K562 (cell line): Measurements from ENCODE around the gene VPS9D1. TPM values are rescaled to one million over a fixed set of nuclear protein-coding genes. Genes with fewer than 3 reads are reported as not detected.

ENCODE experiments used
- ARID2 ChIP-seq: fragments of 450-650 bp; IDR thresholded peaks from 2 replicates; pipeline ENCODE4 v1.6.1; 2017; ENCODE audit warnings: antibody characterized with exemption, mild to moderate bottlenecking
- ATF7 ChIP-seq: fragments of 450-650 bp; IDR thresholded peaks from 2 replicates; pipeline ENCODE4 v1.7.1; 2014; ENCODE audit warnings: mild to moderate bottlenecking, moderate library complexity
- DPF2 ChIP-seq: fragments of 450-650 bp; IDR thresholded peaks from 2 replicates; pipeline ENCODE4 v1.6.1; 2016
- GABPA ChIP-seq: fragments of 200-800 bp; sonication (Bioruptor generic); conservative IDR thresholded peaks from 2 replicates; pipeline ENCODE4 v1.6.1; 2016; ENCODE audit warnings: low read depth, missing genetic modification characterization, missing compliant biosample characterization
- GABPB1 ChIP-seq: sonication (generic); formaldehyde crosslinking; IDR thresholded peaks from 2 replicates; pipeline ENCODE4 v1.8.0; 2022; ENCODE audit warnings: mild to moderate bottlenecking, missing genetic modification reagents
- KAT7 ChIP-seq: sonication (generic); formaldehyde crosslinking; IDR thresholded peaks from 2 replicates; pipeline ENCODE4 v1.8.0; 2022; ENCODE audit warnings: missing genetic modification reagents, mild to moderate bottlenecking, borderline replicate concordance
- KDM1A ChIP-seq, 2 experiments: fragments of 450-650 bp; IDR thresholded peaks; 2 replicates each; pipeline ENCODE4 v1.6.1; 2016; ENCODE audit warnings: mild to moderate bottlenecking in 2 of 2
- RFX7 ChIP-seq: fragments of 250-450 bp; sonication (Bioruptor Pico); IDR thresholded peaks from 2 replicates; pipeline ENCODE4 v1.5.1; 2021; ENCODE audit warnings: mild to moderate bottlenecking
- STAT5B ChIP-seq: fragments of 250-450 bp; sonication (Bioruptor Pico); IDR thresholded peaks from 2 replicates; pipeline ENCODE4 v1.8.0; 2021; ENCODE audit warnings: mild to moderate bottlenecking, inconsistent platforms
- SUPT5H ChIP-seq: fragments of 450-650 bp; IDR thresholded peaks from 2 replicates; pipeline ENCODE4 v1.6.1; 2016
- polyA plus RNA-seq, 8 experiments: library from polyadenylated mRNA; depleted of rRNA in 4 of 8; stranded (reverse) in 5 of 8; unstranded in 3 of 8; fragments of >200 nt; fragmentation: Nextera tagmentation in 2 of 8; fragmentation: Illumina TruSeq in 1 of 8; extraction: Ambion mirVana in 2 of 8; extraction: Trizol in 1 of 8; gene quantifications; 2 replicates each; pipeline versions ENCODE4 v1.2.1 to v1.2.3, GENCODE V29; 2011 to 2014; ENCODE audit warnings: inconsistent platforms in 1 of 8, missing spikeins in 1 of 8
- total RNA-seq, 7 experiments: library from RNA; depleted of rRNA in 6 of 7; stranded (reverse); fragments of >200 nt in 6 of 7; fragmentation: Illumina TruSeq in 2 of 7; extraction: Trizol in 2 of 7; gene quantifications; 2 replicates each; pipeline versions ENCODE4 v1.2.1 to v1.2.3, GENCODE V29; 2011 to 2021; ENCODE audit warnings: low replicate concordance in 1 of 7
- TF ChIP-seq, protein P1 (sequence below), 3 experiments: fragments of 200-800 bp in 1 of 3; fragments of 250-450 bp in 1 of 3; fragments of 450-650 bp in 1 of 3; sonication (Bioruptor Pico) in 1 of 3; sonication (Bioruptor generic) in 1 of 3; formaldehyde crosslinking in 1 of 3; IDR thresholded peaks; 2 replicates each; pipeline versions ENCODE4 v1.6.1 to v1.8.0; 2016 to 2022; ENCODE audit warnings: mild to moderate bottlenecking in 2 of 3, missing genetic modification characterization in 2 of 3, missing compliant biosample characterization in 1 of 3, moderate library complexity in 1 of 3
- TF ChIP-seq, protein P2 (sequence below): fragments of 250-450 bp; sonication (Bioruptor Pico); IDR thresholded peaks from 2 replicates; pipeline ENCODE4 v1.4.0; 2020; ENCODE audit warnings: mild to moderate bottlenecking
- TF ChIP-seq, protein P3 (sequence below), 2 experiments: fragments of 450-650 bp; conservative IDR thresholded peaks; 2 replicates each; pipeline ENCODE4 v1.6.1; 2017; ENCODE audit warnings: mild to moderate bottlenecking in 2 of 2, moderate library complexity in 2 of 2
- TF ChIP-seq, protein P4 (sequence below): fragments of 250-450 bp; sonication (Bioruptor Pico); IDR thresholded peaks from 2 replicates; pipeline ENCODE4 v1.4.0; 2020; ENCODE audit warnings: mild to moderate bottlenecking, moderate library complexity

The VPS9D1 gene
- total and polyA plus RNA-seq, 9 of the 15 experiments (the other 6 are each of a cell fraction or from before 2014, with no cell fraction given): 0.33 to 3.1 (median 1.1) TPM

DNA sequence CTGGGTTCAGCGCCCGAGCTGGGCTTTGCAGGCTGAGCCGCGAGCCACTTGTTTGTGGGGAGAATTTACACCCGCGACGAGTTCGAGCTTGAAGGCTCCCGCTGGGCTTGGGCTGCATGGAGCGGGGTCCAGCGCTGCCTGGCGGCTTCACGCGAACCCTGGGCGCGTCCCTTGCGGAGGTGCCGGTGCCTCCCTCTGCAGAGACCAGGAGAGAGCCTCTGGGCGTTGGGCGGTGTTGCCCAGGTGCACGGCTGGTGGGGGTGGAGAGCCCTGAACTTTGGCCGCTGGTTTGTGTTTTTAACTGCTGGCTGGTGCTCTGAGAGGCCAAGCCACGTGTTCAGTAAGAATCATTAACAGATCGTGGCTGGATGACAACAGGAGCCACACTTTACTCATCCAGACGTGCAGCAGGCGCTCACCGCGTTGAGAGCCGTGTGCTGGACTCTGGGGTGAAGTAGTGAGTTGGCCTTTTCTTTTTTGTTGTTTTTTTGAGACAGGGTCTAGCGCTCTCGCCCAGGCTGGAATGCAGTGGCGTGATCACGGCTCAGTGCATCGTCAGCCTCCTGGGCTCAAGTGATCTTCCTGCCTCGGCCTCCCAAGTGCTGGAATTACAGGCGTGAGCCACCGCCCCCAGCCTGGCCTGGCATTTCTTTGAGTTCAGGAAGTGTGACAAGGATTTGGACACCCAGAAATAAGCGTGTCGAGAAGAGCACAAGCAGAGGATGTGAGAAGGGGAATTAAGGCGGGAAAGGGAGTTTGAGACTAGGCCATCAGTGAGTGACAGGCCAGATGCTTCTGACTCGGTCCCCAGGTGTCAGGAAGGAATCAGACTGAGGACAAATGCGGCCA is 33.4 kb downstream of the VPS9D1 start (continued):
- TF ChIP-seq, protein P1, sequence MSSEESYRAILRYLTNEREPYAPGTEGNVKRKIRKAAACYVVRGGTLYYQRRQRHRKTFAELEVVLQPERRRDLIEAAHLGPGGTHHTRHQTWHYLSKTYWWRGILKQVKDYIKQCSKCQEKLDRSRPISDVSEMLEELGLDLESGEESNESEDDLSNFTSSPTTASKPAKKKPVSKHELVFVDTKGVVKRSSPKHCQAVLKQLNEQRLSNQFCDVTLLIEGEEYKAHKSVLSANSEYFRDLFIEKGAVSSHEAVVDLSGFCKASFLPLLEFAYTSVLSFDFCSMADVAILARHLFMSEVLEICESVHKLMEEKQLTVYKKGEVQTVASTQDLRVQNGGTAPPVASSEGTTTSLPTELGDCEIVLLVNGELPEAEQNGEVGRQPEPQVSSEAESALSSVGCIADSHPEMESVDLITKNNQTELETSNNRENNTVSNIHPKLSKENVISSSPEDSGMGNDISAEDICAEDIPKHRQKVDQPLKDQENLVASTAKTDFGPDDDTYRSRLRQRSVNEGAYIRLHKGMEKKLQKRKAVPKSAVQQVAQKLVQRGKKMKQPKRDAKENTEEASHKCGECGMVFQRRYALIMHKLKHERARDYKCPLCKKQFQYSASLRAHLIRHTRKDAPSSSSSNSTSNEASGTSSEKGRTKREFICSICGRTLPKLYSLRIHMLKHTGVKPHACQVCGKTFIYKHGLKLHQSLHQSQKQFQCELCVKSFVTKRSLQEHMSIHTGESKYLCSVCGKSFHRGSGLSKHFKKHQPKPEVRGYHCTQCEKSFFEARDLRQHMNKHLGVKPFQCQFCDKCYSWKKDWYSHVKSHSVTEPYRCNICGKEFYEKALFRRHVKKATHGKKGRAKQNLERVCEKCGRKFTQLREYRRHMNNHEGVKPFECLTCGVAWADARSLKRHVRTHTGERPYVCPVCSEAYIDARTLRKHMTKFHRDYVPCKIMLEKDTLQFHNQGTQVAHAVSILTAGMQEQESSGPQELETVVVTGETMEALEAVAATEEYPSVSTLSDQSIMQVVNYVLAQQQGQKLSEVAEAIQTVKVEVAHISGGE (CRISPR knock-in tag; IDR thresholded peaks at IDR 0.05): 0 out of 6 replicates have a peak, but pooled peaks of 1 of the 3 experiments have one; percentile 8
- TF ChIP-seq DPF2 (no peak), ATF7 (no peak), RFX7 (no peak), STAT5B (CRISPR knock-in tag) (no peak), SUPT5H (0 out of 2 replicates have a peak, but pooled peaks have one; percentile 20), GABPB1 (CRISPR knock-in tag) (peak; percentile 46; the same call in 1 of the 2 replicates), ARID2 (no peak), KDM1A (IDR thresholded peaks at IDR 0.05) (no peak), GABPA (peak; percentile 58), KAT7 (CRISPR knock-in tag) (no peak)
- TF ChIP-seq, protein P2, sequence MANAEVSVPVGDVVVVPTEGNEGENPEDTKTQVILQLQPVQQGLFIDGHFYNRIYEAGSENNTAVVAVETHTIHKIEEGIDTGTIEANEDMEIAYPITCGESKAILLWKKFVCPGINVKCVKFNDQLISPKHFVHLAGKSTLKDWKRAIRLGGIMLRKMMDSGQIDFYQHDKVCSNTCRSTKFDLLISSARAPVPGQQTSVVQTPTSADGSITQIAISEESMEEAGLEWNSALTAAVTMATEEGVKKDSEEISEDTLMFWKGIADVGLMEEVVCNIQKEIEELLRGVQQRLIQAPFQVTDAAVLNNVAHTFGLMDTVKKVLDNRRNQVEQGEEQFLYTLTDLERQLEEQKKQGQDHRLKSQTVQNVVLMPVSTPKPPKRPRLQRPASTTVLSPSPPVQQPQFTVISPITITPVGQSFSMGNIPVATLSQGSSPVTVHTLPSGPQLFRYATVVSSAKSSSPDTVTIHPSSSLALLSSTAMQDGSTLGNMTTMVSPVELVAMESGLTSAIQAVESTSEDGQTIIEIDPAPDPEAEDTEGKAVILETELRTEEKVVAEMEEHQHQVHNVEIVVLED (CRISPR knock-in tag): no peak
- TF ChIP-seq, protein P3, sequence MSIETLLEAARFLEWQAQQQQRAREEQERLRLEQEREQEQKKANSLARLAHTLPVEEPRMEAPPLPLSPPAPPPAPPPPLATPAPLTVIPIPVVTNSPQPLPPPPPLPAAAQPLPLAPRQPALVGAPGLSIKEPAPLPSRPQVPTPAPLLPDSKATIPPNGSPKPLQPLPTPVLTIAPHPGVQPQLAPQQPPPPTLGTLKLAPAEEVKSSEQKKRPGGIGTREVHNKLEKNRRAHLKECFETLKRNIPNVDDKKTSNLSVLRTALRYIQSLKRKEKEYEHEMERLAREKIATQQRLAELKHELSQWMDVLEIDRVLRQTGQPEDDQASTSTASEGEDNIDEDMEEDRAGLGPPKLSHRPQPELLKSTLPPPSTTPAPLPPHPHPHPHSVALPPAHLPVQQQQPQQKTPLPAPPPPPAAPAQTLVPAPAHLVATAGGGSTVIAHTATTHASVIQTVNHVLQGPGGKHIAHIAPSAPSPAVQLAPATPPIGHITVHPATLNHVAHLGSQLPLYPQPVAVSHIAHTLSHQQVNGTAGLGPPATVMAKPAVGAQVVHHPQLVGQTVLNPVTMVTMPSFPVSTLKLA (conservative IDR thresholded peaks at IDR 0.05): peak; percentile 5 to 64; a peak in 3 of 4 replicates
- TF ChIP-seq, protein P4, sequence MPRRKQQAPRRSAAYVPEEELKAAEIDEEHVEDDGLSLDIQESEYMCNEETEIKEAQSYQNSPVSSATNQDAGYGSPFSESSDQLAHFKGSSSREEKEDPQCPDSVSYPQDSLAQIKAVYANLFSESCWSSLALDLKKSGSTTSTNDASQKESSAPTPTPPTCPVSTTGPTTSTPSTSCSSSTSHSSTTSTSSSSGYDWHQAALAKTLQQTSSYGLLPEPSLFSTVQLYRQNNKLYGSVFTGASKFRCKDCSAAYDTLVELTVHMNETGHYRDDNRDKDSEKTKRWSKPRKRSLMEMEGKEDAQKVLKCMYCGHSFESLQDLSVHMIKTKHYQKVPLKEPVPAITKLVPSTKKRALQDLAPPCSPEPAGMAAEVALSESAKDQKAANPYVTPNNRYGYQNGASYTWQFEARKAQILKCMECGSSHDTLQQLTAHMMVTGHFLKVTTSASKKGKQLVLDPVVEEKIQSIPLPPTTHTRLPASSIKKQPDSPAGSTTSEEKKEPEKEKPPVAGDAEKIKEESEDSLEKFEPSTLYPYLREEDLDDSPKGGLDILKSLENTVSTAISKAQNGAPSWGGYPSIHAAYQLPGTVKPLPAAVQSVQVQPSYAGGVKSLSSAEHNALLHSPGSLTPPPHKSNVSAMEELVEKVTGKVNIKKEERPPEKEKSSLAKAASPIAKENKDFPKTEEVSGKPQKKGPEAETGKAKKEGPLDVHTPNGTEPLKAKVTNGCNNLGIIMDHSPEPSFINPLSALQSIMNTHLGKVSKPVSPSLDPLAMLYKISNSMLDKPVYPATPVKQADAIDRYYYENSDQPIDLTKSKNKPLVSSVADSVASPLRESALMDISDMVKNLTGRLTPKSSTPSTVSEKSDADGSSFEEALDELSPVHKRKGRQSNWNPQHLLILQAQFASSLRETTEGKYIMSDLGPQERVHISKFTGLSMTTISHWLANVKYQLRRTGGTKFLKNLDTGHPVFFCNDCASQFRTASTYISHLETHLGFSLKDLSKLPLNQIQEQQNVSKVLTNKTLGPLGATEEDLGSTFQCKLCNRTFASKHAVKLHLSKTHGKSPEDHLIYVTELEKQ: no peak
